Fibroblast of skin of left biceps (primary cell): ENCODE results near the gene SCUBE1.

Experiments
- DNase-seq, 2 experiments: peaks; one replicate each; pipeline ENCODE4 v3.0.0-alpha.2; 2013; ENCODE audit warnings: low read depth in 2 of 2

Gene SCUBE1

DNA sequence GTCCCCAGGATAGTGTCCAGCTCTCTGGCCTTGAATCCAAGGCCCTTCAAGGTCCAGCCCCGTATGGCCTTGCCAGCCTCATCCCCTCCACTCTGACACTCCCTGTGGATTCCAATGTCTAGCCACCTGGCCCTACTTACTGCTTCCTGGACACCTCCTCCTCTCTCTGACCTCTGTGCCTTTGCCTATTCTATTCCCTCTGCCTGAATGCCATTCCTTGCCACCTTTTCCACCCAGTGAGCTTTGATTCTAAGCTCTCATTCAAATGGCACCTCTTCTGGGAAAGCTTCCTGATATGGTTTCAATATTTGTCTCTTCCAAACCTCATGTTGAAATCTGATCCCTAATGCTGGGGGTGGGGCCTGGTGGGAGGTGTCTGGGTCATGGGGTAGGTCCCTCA, 124.4 kb downstream of the SCUBE1 start:
- no peak for DNase-seq

DNA sequence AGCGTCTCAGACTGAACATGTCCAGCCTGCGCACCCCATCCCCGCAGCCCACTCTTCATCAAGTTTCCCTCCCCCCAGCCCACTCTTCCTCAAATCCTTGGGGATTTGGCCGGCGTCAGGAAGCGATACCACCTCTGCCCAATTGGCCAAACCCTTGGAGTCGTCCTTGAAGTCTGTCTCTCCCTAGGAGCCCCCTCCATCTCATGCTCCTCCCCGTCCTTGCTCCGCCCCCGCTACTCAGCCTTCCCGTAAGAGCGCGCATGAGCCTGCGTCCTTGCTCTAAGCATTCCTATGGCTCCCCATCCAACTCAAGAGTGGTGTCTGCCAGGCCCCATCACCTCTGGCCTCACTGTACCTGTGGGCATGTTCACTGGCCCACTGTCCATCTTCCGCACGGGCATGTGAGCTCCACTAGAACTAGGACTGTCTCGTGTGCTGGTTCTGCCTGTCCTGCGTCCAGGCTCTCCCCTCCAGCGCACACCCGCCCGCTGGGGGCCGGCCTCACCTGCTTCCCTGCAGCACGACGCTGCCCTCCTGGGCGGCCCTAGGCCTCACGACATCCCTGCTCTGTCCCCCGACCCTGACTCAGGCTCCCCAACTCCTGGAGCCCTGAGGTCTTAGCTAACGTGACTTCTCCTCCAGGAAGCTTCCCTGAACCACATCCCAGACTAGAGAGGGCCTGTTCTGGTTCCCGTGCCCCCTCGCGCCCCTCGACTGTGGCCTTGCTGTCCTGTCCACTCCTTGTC, 125.7 kb downstream of the SCUBE1 start:
- no peak for DNase-seq

DNA sequence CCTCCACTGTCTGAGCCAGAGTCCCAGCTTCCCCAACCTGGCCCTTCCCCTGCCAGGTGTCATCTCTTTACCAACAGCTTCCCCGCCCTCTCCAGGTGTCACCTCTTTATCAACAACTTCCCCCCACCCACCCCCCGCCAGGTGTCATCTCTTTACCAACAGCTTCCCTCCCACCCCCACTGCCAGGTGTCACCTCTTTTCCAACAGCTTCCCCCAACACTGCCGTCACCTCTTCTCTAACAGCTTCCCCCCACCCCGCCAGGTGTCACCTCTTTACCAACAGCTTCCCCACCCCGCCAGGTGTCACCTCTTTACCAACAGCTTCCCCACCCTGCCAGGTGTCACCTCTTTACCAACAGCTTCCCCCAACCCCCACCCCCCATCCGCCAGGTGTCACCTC, 126.4 kb downstream of the SCUBE1 start:
- no peak for DNase-seq

DNA sequence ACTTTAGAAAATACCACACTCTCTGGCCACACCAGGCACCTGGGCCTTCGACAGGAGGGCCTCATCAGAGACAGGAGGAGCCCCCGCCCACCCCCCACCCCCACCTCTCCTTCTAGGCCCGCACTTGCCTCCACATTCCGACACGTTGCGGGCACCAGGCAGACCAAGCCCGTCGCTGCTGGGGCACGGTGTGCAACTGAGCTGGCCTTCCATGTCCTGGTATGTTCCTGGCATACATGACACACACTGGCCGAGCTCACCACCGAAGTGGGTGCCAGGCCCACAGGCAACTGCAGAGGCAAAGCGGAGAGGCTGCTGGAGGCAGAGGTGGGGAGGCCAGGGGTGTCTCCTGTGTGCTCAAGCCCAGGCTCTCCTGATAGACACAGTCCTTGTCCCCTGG, 129.2 kb downstream of the SCUBE1 start:
- DNase-seq, result no peak

DNA sequence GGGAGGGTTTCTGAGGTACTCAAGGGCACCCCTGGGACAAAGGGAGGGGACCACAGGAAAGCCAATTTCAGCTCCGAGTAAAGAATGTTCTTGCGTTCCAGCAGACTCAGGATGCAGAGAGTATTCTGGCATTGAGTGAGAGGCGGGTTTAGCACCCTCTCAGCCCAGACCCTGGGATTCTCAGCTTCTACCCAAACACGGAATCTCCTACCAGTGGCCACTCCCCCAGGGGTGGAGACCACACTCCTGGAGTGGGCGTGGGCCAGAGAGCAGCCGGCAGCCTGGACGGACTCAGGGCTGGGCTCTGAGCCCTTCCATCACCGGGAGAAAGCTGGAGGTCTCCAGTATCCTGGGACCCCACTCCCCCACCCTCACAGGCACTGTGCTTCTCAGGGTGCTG, 130.1 kb downstream of the SCUBE1 start:
- no peak for DNase-seq

DNA sequence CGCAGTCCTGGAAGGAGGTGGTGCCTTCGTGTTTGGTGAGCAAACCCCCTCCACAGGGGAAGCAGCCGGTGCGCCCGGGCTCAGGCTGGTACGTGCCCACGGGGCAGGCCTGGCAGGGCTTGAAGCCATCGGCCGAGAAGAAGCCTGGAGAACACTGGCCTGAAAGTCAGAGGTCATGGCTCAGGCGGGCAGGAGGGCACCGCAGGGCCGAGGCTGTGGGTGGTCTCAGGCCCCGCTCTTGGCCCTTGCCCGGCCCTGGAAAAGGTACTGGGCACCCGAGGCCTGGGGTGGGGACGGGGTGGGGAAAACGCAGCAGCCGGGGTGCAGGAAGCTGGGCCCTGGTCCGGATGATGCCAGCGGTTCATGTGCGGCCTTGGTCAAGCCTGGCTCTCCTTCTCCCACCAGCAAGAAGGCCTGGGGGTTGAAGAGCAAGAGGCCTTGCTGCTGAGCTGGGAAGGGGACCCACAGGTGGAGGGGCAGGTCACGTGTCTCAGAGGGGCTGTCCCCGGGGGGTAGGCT, 130.7 kb downstream of the SCUBE1 start:
- DNase-seq, result no peak

DNA sequence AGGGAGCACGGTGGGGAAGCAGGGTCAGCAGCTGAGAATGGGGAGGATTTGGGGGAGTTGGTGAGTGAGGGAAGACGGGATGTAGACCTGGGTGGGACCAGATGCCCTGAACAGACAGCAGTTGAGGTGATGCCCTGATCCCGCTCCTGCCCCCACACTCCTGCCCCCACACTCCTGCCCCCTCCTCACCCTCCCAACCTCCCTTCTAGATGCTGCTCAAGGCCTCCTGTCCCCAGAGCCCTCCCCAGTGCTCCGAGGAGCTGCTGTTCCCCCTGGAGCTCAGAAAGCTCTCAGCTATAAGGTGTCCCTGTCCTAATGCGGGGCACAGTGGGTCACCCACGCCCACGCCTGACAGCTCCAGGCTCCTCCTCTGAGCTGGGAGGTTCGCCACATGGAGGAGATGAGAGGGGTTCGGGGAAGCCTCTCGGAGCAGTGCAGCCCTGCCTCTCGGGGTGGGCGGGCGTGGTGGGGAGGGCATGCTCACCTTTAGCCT, 131.2 kb downstream of the SCUBE1 start:
- no peak for DNase-seq

DNA sequence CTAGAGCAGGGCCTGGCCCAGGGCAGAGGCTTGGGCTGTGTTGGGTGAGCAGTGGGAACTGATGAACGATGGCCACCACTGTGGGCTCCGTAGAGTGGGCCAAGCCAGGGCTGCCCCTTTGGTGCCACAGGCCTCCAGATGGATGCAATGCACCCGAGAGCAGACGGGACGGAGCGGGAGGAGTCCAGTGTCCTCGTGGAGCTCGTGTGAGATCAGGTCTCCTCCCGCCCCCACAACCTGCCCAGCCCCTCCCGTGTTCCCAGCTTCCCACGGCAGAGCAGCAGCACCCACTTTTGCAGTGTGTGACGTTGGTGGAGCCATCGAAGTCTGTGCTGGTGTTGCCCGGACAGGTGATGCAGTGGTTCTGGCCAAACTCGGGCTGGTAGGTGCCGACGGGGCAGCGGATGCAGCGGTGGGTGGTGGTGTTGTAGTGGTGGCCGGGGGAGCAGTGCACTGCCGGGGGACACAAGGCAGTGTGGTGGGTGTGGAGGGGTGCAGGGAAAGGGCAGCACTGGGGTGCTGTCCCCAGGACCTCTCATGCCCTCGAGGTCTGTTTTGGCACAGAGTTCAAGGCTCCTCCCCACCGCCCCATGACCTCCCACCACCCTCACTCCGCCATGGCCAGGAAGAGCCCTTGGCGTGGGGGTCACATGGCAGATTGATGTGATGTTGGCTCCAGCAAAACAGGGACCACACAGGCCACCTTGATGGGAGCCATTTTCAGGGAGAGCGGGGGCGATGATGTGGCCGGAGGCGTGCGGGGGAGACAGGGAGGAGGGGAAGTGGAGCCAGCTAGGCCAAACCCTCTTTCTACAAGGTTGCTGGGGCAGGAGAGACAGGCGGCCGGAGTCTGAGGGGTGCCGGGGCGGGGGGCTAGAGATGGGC, 132.3 kb downstream of the SCUBE1 start:
- no peak for DNase-seq

DNA sequence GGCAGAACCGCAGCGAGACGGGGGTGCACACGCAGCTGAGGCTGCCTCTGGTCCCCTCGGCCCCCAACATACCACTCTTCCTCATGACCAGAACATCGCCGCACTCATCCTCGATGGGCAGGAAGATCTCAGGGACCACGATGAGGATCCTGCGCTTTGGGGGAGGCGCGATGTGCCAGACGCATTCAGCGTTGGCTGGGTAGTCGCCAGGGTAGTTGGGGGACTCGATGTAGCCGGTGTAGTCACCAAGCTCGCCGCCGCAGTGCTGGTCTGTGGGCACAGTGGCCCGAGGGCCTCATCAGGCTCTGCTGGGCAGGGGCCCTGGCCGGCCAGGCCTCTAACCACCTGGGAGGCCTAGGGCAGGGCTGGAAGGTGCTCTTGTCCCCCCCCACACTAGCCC, 133.2 kb downstream of the SCUBE1 start:
- DNase-seq, result no peak

DNA sequence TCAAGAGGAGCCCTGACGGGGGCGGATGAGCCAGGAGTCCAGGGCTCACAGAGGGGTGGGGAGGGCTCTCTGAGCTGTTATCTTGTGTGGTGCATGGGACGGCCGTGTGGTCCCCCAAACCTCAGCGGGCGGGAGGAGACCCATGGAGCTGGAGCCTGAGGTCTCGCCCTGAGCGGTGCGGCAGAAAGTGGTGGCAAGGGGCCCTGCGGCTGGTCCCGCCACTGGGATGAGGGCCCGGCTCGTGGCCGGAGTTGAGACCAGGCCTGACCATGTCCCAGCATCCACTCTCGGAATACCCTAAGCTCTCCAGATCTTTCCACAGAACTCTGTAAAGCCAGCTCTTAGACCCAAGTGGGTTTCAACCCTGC, 133.7 kb downstream of the SCUBE1 start:
- no peak for DNase-seq

DNA sequence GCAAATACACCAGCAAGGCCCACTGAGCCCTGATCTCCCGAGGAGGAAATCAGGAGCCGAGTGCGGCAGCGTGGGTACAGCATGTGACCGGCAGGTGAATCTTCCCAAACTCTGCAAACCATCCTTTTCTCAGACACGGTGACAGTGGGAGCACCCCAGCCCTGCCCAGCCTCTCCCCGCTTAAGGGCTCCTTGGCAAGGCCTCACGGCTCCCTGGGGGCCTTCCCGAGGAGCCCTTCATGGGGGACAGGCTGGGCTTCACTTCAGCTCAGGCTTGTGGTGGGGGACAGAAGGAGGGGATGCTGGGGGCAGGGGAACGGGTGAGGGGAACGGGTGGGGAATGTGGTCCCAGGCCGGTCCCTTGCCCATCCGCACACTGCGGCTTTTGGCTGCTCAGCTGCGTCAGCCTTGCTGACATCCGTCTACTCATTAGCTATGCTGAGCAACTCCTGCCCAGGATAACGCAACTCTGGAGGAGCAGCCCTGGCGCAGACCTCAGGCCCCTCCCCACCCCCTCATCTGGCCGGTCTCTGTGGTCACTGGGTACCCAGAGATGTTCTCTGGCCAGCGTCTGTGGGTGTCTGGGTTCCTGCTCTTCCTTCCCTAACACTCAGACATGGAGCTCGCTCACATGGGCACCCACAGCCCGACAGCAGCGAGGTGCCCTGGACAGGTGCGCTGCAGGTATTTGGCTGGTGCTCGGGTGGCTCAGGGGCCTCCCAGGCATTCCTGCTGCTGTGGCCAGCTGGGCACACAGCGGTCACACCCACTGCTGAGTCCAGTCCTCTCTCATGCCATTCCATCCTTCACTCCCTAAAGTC, 134.3 kb downstream of the SCUBE1 start:
- no peak for DNase-seq

DNA sequence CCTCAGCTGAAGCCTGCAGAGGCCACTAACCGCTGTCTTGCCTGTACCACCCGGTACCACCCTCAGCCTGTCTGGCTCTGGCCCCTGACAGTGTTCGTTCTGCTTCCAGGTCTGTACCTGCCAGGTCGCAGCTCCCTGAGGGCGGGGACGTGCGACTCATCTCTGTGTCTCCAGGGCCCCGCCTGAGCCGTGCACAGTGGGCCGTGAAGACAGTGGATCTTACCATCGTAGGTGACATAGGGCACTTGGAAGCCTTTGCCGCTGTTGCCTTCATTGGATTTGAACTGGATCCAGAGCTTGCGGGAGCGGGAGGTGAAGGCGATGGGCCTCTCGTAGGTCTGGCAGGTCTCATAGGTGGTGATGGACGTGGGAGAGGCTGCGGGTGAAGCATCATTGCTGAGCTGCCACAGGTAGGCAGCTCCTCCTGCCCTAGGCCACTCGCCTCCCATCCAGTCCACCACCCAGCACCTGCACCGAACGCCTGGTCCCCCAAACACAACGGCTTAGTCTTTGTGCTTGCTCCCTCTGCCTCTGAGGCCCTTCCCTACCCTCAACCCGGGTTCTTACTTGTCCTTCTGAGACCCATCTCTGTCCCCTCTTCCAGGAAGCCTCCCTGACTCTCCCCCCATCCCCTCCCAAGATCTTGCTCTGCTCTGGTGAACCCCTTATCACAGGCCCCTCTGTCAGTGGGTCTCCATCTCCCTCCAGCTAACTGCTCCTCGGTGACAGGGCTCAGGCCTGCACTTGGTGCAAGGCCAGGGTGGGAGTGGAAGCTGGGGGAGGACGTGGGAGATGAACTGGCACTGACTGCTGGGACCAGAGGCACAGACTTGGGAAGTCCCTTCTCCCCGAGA, 135.1 kb downstream of the SCUBE1 start:
- no peak for DNase-seq

DNA sequence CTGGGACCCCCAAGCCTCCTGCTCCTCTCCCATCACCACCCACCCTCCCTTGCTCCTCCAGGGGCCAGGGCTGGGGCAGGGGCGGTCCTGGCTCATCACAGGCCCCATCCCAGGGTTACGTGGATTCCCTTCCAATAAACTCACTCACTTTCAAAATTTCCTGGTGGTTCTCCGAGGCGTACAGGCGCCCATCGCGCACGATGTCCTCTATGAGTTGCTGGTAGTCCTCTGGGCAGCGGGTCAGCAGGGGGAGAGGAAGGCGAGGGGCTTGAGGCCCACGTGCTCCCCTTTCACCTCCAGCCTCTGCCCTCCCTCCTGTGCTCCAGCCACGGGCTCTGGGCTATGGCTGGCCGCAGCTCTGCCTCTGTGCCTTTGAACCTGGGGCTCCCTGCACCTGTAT, 135.8 kb downstream of the SCUBE1 start:
- DNase-seq, result no peak

DNA sequence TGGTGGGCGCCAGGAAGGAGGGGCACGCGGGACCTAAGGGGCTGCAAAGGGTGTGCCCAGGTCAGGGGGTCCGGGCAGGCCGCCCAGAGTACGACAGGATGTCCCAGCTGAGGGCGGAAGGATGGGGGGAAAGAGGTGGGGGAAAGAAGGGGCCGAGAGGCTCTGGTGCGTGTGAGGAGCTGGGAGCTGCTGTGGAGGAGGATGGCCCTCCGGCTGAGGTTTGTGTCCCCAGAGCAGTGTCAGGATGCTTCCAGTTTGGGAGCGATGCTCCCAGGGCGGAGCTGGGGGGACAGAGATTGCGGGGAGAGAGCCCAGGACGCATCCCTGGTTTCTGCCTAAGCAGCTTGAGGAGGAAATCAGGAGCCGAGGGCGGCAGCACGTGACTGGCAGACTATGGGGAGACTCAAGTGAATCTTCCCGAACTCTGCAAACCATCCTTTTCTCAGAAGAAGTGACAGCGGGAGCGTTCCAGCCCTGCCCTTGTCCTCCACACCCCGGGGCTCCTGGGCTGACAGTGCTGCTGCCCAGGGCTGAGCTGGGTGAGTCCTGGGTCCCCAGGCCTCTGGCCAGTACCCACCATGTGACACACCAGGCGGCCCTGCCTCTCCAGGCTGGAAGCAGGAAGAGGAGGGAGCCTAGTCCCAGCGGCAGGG, 136.5 kb downstream of the SCUBE1 start:
- no peak for DNase-seq

DNA sequence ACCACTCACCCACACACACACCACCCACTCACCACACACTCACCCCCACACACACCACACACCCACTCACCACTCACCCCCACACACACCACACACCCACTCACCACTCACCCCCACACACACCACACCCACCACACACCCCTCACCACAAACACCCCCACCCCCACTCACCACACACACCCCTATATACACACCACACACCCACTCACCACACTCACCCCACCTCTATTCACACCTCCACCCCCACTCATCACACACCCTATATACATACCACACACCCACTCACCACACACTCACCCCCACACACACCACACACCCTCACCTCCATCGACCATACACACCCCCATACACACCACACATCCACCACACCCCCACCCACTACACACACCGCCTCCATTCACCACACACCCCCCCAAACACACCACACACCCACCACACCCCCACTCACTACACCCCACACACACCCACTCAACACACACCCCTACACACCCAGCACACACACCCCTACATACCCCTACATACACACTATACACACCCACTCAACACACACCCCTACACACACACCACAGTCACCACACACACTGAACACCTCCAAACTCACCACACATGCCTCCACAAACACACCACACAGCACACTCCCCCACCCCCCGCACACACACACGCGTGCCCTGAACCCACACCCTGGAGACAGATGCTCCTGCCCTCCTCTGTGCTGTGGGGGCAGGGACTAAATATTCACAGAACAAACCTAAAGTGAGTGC, 137.2 kb downstream of the SCUBE1 start:
- DNase-seq, result no peak

DNA sequence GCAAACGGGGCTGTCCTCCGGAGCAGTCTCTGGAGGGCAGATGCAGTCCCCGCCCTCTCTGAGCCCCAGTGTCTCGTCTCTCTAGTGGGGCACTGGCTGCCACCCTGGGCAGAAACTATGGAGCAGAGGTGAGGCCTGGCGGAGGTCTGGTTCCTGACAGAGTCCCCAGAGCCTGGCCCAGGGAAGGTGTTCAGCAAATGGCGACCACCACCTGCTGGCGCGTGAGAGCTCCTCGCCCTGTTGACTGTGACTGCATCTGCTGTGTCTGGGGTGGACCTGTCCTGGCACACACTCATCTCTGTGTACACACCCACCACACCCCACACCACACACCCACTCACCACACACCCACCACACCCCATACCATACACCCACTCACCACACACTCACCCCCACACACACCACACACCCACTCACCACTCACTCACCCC, 137.9 kb downstream of the SCUBE1 start:
- no peak for DNase-seq

DNA sequence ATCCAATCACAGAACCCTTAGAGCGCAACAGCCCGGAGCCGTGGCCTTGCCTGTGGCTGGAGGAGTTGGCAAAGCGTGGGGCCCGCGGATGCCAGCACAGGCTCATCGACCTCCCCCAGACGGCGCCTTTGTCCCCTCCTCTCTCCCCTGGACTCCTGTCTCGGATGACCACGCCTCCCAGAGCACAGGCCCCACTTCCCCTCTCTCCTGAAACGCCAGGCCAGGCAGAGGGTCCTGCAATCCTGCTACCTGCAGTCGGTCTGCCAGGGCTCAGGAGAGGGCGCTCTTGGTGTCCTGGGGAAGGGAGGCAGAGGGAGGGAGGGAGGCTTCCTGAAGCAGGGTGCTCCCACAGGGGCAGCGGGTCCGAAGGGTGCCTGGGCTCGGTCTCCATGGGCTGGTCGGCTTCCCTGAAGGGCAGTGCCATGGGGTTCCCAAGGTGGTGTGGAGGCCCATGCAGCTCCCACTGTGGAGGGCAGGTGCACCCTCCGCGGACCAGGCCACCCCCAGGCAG, 139.6 kb downstream of the SCUBE1 start:
- no peak for DNase-seq

DNA sequence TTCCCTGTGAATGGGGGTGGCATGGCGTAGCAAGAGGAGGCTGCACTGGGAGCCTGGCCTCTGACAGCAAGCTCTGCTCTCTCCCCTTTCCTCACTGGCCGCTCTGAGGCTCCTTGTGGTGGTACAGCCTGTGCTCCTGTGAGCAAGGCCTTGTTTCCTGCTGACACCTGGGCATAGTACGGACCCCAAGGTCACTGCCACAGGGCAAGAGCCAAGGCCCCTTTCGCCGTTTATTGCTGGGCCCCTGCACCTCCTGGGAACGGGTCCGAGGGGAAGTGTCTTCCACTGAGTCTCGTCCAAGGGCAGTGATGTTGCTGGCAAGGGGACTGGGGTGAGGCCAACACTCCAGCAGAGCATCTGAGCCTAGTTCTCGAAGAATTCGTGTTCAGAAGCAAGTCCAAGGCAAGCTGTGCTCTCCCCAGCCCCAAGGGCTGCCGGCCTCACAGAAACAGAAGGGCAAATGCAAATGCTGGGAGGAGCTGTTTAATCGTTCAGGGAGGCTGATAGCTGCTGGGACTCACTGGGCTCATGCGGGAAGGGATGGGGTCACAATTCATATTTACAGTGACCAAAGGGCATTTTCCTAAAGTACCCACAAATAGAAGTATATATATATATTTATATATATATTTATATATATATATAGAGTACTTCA, 140.3 kb downstream of the SCUBE1 start:
- DNase-seq, result no peak

DNA sequence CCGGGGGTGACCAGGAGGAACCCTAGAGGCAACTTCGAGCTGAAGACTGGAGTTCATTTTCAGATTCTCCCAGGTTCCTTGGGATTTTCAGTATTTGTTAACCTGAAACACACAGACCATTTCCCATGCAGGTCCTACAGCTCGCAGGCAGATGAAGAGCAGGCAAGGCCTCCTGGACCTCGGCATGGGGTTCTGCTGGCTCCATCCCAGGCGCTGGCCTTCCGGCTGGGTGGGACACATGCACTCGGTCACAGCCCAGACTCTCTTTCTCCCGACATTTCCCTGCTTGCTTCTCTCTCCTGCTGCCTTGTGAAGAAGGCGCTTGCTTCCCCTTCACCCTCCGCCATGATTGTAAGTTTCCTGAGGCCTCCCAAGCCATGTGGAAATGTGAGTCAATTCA, 140.8 kb downstream of the SCUBE1 start:
- DNase-seq, result no peak
